Measurements from ENCODE around the gene ENKD1.

Gene ENKD1

GRCh38 chr16:67669499-67670101 is 3.0 kb upstream of the ENKD1 start:
- no peak overlapping the region for H2BK12ac ChIP-seq (ENCODE audit: low read length in 2 of 2)
- H3K4ac ChIP-seq (ENCODE audit: low read depth in 1 of 2, low read length in 2 of 2): no peak overlapping the region
- no peak overlapping the region for H4K8ac ChIP-seq (ENCODE audit: low read length)
- H3K23ac ChIP-seq (ENCODE audit: low read length in 2 of 2): no peak overlapping the region
- no peak overlapping the region for H2BK15ac ChIP-seq (ENCODE audit: low read depth, poor library complexity, severe bottlenecking)
- no peak overlapping the region for H2BK5ac ChIP-seq (ENCODE audit: low read depth, low read length, poor library complexity, severe bottlenecking)
- no peak overlapping the region for H3K9ac ChIP-seq (ENCODE audit: low read length)
- no peaks in the 10 kb centered on the region for H3K27me3 ChIP-seq (ENCODE audit: control insufficient read depth in 1 of 2, insufficient read depth in 1 of 2, low read length in 2 of 2)
- no peak overlapping the region for H4K91ac ChIP-seq (ENCODE audit: low read length)
- peaks cover 5% of the 10 kb centered on the region for H3K79me1 ChIP-seq (replicated peaks; ENCODE audit: low read length, poor library complexity, severe bottlenecking)
- DNase-seq: no peak
- H3K4me3 ChIP-seq (ENCODE audit: insufficient read depth in 1 of 2, low read depth in 1 of 2, low read length in 2 of 2): no peak overlapping the region
- H3K4me1 ChIP-seq (ENCODE audit: control insufficient read depth, insufficient read depth, low read depth, low read length): peaks cover 40% of the 10 kb centered on the region
- WGBS: 92% methylated on average over 10 of the region's 10 CpGs
- H2AK5ac ChIP-seq (ENCODE audit: low read length, severe bottlenecking): no peak overlapping the region
- no peak overlapping the region for H3K27ac ChIP-seq (ENCODE audit: low read length, poor library complexity, severe bottlenecking)
- H3K9me3 ChIP-seq (ENCODE audit: control insufficient read depth, low read length): no peaks in the 10 kb centered on the region
- H3K18ac ChIP-seq (ENCODE audit: low read depth in 1 of 2, low read length in 2 of 2): no peak overlapping the region
- no peak overlapping the region for H3K14ac ChIP-seq (ENCODE audit: low read length in 2 of 2)
- H2BK120ac ChIP-seq (ENCODE audit: low read depth, low read length): no peak overlapping the region
- no peak overlapping the region for H3K4me2 ChIP-seq (ENCODE audit: low read length, poor library complexity, severe bottlenecking)
- H2AFZ ChIP-seq (ENCODE audit: low read depth, low read length): no peak overlapping the region
- peaks cover 2 to 9% of the 10 kb centered on the region in 2 experiments for H3K36me3 ChIP-seq (ENCODE audit: control insufficient read depth in 1 of 2, insufficient read depth in 2 of 2, low read depth in 1 of 2, low read length in 2 of 2)

- Histone ChIP-seq H4K8ac (ENCODE audit: low read length) (no peak overlapping the region), H3K4me1 (ENCODE audit: control insufficient read depth, insufficient read depth, low read depth, low read length) (peaks cover 32% of the 10 kb centered on the region), H3K23ac (ENCODE audit: low read length in 2 of 2) (no peak overlapping the region), H4K91ac (ENCODE audit: low read length) (no peak overlapping the region), H2AFZ (ENCODE audit: low read depth, low read length) (no peak overlapping the region), H3K27me3 (ENCODE audit: control insufficient read depth in 1 of 2, insufficient read depth in 1 of 2, low read length in 2 of 2) (no peaks in the 10 kb centered on the region), H3K14ac (ENCODE audit: low read length in 2 of 2) (no peak overlapping the region), H3K4ac (ENCODE audit: low read depth in 1 of 2, low read length in 2 of 2) (no peak overlapping the region), H3K4me2 (ENCODE audit: low read length, poor library complexity, severe bottlenecking) (no peak overlapping the region), H2BK12ac (ENCODE audit: low read length in 2 of 2) (no peak overlapping the region), H3K36me3 (ENCODE audit: control insufficient read depth in 1 of 2, insufficient read depth in 2 of 2, low read depth in 1 of 2, low read length in 2 of 2) (peaks cover 8 to 9% of the 10 kb centered on the region in 2 experiments), H3K9me3 (ENCODE audit: control insufficient read depth, low read length) (no peaks in the 10 kb centered on the region), H3K4me3 (ENCODE audit: insufficient read depth in 1 of 2, low read depth in 1 of 2, low read length in 2 of 2) (no peak overlapping the region), H2BK5ac (ENCODE audit: low read depth, low read length, poor library complexity, severe bottlenecking) (no peak overlapping the region), H3K79me1 (replicated peaks; ENCODE audit: low read length, poor library complexity, severe bottlenecking) (peaks cover 5% of the 10 kb centered on the region), H3K18ac (ENCODE audit: low read depth in 1 of 2, low read length in 2 of 2) (no peak overlapping the region), H3K27ac (ENCODE audit: low read length, poor library complexity, severe bottlenecking) (no peak overlapping the region), H3K9ac (ENCODE audit: low read length) (no peak overlapping the region), H2AK5ac (ENCODE audit: low read length, severe bottlenecking) (no peak overlapping the region), H2BK15ac (ENCODE audit: low read depth, poor library complexity, severe bottlenecking) (no peak overlapping the region), H2BK120ac (ENCODE audit: low read depth, low read length) (no peak overlapping the region)
- 88% methylated on average over 6 of the region's 6 CpGs for WGBS
- no peak for DNase-seq
Measured at GRCh38 chr16:67668495-67669157, 2.1 kb upstream of the ENKD1 start.

- Histone ChIP-seq H2BK12ac (ENCODE audit: low read length in 2 of 2) (no peak overlapping the region), H3K4me1 (ENCODE audit: control insufficient read depth, insufficient read depth, low read depth, low read length) (peaks cover 26% of the 10 kb centered on the region), H3K9me3 (ENCODE audit: control insufficient read depth, low read length) (no peaks in the 10 kb centered on the region), H3K4me2 (ENCODE audit: low read length, poor library complexity, severe bottlenecking) (peak overlapping the region; percentile 2), H2BK15ac (ENCODE audit: low read depth, poor library complexity, severe bottlenecking) (peak overlapping the region; percentile 23), H3K79me1 (replicated peaks; ENCODE audit: low read length, poor library complexity, severe bottlenecking) (peaks cover 5% of the 10 kb centered on the region), H2BK5ac (ENCODE audit: low read depth, low read length, poor library complexity, severe bottlenecking) (no peak overlapping the region), H3K23ac (ENCODE audit: low read length in 2 of 2) (no peak overlapping the region), H4K8ac (ENCODE audit: low read length) (peak overlapping the region; percentile 64), H2AFZ (ENCODE audit: low read depth, low read length) (no peak overlapping the region), H3K14ac (ENCODE audit: low read length in 2 of 2) (no peak overlapping the region), H4K91ac (ENCODE audit: low read length) (no peak overlapping the region), H2AK5ac (ENCODE audit: low read length, severe bottlenecking) (no peak overlapping the region), H3K9ac (ENCODE audit: low read length) (peak overlapping the region; percentile 93), H3K4me3 (ENCODE audit: insufficient read depth in 1 of 2, low read depth in 1 of 2, low read length in 2 of 2) (peak overlapping the region in 1 of 2 experiments; percentile 85), H2BK120ac (ENCODE audit: low read depth, low read length) (no peak overlapping the region), H3K36me3 (ENCODE audit: control insufficient read depth in 1 of 2, insufficient read depth in 2 of 2, low read depth in 1 of 2, low read length in 2 of 2) (peaks cover 14 to 16% of the 10 kb centered on the region in 2 experiments), H3K27me3 (ENCODE audit: control insufficient read depth in 1 of 2, insufficient read depth in 1 of 2, low read length in 2 of 2) (no peaks in the 10 kb centered on the region), H3K18ac (ENCODE audit: low read depth in 1 of 2, low read length in 2 of 2) (no peak overlapping the region), H3K27ac (ENCODE audit: low read length, poor library complexity, severe bottlenecking) (no peak overlapping the region), H3K4ac (ENCODE audit: low read depth in 1 of 2, low read length in 2 of 2) (peak overlapping the region in 1 of 2 experiments; percentile 17)
- WGBS: 35% methylated on average over 18 of the region's 18 CpGs
- DNase-seq: peak; percentile 96
Measured at GRCh38 chr16:67667817-67668494, 1.4 kb upstream of the ENKD1 start.

GRCh38 chr16:67667453-67667816 is 885 bp upstream of the ENKD1 start:
- Histone ChIP-seq H3K23ac (ENCODE audit: low read length in 2 of 2) (no peak overlapping the region), H2BK120ac (ENCODE audit: low read depth, low read length) (peak overlapping the region; percentile 78), H2BK12ac (ENCODE audit: low read length in 2 of 2) (peak overlapping the region in 1 of 2 experiments; percentile 10), H3K36me3 (ENCODE audit: control insufficient read depth in 1 of 2, insufficient read depth in 2 of 2, low read depth in 1 of 2, low read length in 2 of 2) (peaks cover 20 to 21% of the 10 kb centered on the region in 2 experiments), H3K79me1 (replicated peaks; ENCODE audit: low read length, poor library complexity, severe bottlenecking) (peaks cover 5% of the 10 kb centered on the region), H4K8ac (ENCODE audit: low read length) (peak overlapping the region; percentile 98), H3K27me3 (ENCODE audit: control insufficient read depth in 1 of 2, insufficient read depth in 1 of 2, low read length in 2 of 2) (no peaks in the 10 kb centered on the region), H3K14ac (ENCODE audit: low read length in 2 of 2) (no peak overlapping the region), H3K4me3 (ENCODE audit: insufficient read depth in 1 of 2, low read depth in 1 of 2, low read length in 2 of 2) (peak overlapping the region in 1 of 2 experiments; percentile 85), H3K27ac (ENCODE audit: low read length, poor library complexity, severe bottlenecking) (no peak overlapping the region), H3K18ac (ENCODE audit: low read depth in 1 of 2, low read length in 2 of 2) (peak overlapping the region in 1 of 2 experiments; percentile 89), H3K9me3 (ENCODE audit: control insufficient read depth, low read length) (no peaks in the 10 kb centered on the region), H3K4me2 (ENCODE audit: low read length, poor library complexity, severe bottlenecking) (peak overlapping the region; percentile 2), H2AFZ (ENCODE audit: low read depth, low read length) (no peak overlapping the region), H2BK5ac (ENCODE audit: low read depth, low read length, poor library complexity, severe bottlenecking) (no peak overlapping the region), H3K4me1 (ENCODE audit: control insufficient read depth, insufficient read depth, low read depth, low read length) (peaks cover 23% of the 10 kb centered on the region), H4K91ac (ENCODE audit: low read length) (peak overlapping the region; percentile 28), H2BK15ac (ENCODE audit: low read depth, poor library complexity, severe bottlenecking) (peak overlapping the region; percentile 23), H3K9ac (ENCODE audit: low read length) (peak overlapping the region; percentile 93), H3K4ac (ENCODE audit: low read depth in 1 of 2, low read length in 2 of 2) (peak overlapping the region; percentile 24), H2AK5ac (ENCODE audit: low read length, severe bottlenecking) (no peak overlapping the region)
- WGBS: 59% methylated on average over 6 of the region's 10 CpGs
- no peak for DNase-seq

Data from mesenchymal stem cell (in vitro differentiated cells and primary cell).